GM18858 (cell line): ENCODE measurements around the gene SOX2.
A peak's percentile ranks its signal among the peaks of the same experiment; 100 is the strongest.

ENCODE experiments used
- ATAC-seq: cut with Tn5 transposase; IDR thresholded peaks from one replicate; pipeline ENCODE4 v1.9.1; 2021; ENCODE audit not compliant: unreplicated experiment

Gene SOX2

GRCh38 chr3:181711325-181712135 lies at the start of gene SOX2:
Gene SOX2 (plus strand): TSS chr3:181711925. CDS start chr3:181712361, 436 bp downstream.
- ATAC-seq, result no peak

GRCh38 chr3:181683563-181683962 lies 28.2 kb upstream of the SOX2 start:
- no peak for ATAC-seq

GRCh38 chr3:181687190-181687589 lies 24.5 kb upstream of the SOX2 start:
- ATAC-seq, result no peak

- no peak for ATAC-seq
Observed at GRCh38 chr3:181687731-181688130, 24.0 kb upstream of the SOX2 start.

GRCh38 chr3:181689546-181689945 lies 22.2 kb upstream of the SOX2 start:
- no peak for ATAC-seq

GRCh38 chr3:181690769-181691168 lies 21.0 kb upstream of the SOX2 start:
- ATAC-seq, result no peak

- no peak for ATAC-seq
Observed at GRCh38 chr3:181691901-181692300, 19.8 kb upstream of the SOX2 start.

- ATAC-seq, result no peak
Observed at GRCh38 chr3:181692311-181693145, 19.2 kb upstream of the SOX2 start.

GRCh38 chr3:181693280-181693679 lies 18.4 kb upstream of the SOX2 start:
- ATAC-seq, result no peak

GRCh38 chr3:181694805-181695660 lies 16.7 kb upstream of the SOX2 start:
- ATAC-seq, result no peak

GRCh38 chr3:181695661-181696491 lies 15.8 kb upstream of the SOX2 start:
- ATAC-seq, result no peak

- ATAC-seq, result no peak
Observed at GRCh38 chr3:181696626-181697230, 15.0 kb upstream of the SOX2 start.

- ATAC-seq, result no peak
Observed at GRCh38 chr3:181698263-181698954, 13.3 kb upstream of the SOX2 start.

GRCh38 chr3:181699171-181699903 lies 12.4 kb upstream of the SOX2 start:
- ATAC-seq, result no peak

GRCh38 chr3:181700168-181701087 lies 11.3 kb upstream of the SOX2 start:
- ATAC-seq, result peak; percentile 55

GRCh38 chr3:181701096-181701495 lies 10.6 kb upstream of the SOX2 start:
- ATAC-seq, result no peak

- no peak for ATAC-seq
Observed at GRCh38 chr3:181703601-181704420, 7.9 kb upstream of the SOX2 start.
